Mucosa of stomach (tissue), 1 donor: ENCODE measurements around the gene HEATR5B.
"Not testable (repeated sequence)": the region's sequence is repeated elsewhere in the genome, so short reads cannot be mapped to it uniquely, and the experiment has no call there.

Experiments used
- H3K27me3 ChIP-seq: one replicate; pipeline ENCODE4 v1.7.0; 2013; ENCODE audit warnings: mild to moderate bottlenecking, low read length; ENCODE audit not compliant: control insufficient read depth, insufficient read depth
- H3K36me3 ChIP-seq: one replicate; pipeline ENCODE4 v1.7.0; 2013; ENCODE audit warnings: low read length; ENCODE audit not compliant: control insufficient read depth, insufficient read depth
- H3K4me1 ChIP-seq: one replicate; pipeline ENCODE4 v1.7.0; 2013; ENCODE audit warnings: mild to moderate bottlenecking, low read length; ENCODE audit not compliant: control insufficient read depth, insufficient read depth
- H3K4me3 ChIP-seq: one replicate; pipeline ENCODE4 v1.7.0; 2013; ENCODE audit warnings: low read length
- H3K9ac ChIP-seq: one replicate; pipeline ENCODE4 v1.7.0; 2013; ENCODE audit warnings: mild to moderate bottlenecking, low read length, moderate library complexity
- H3K9me3 ChIP-seq: one replicate; pipeline ENCODE4 v1.7.0; 2013; ENCODE audit warnings: mild to moderate bottlenecking, low read length, moderate library complexity; ENCODE audit not compliant: control insufficient read depth
- donor health status: Pancreatic carcinoma.

Gene HEATR5B

DNA sequence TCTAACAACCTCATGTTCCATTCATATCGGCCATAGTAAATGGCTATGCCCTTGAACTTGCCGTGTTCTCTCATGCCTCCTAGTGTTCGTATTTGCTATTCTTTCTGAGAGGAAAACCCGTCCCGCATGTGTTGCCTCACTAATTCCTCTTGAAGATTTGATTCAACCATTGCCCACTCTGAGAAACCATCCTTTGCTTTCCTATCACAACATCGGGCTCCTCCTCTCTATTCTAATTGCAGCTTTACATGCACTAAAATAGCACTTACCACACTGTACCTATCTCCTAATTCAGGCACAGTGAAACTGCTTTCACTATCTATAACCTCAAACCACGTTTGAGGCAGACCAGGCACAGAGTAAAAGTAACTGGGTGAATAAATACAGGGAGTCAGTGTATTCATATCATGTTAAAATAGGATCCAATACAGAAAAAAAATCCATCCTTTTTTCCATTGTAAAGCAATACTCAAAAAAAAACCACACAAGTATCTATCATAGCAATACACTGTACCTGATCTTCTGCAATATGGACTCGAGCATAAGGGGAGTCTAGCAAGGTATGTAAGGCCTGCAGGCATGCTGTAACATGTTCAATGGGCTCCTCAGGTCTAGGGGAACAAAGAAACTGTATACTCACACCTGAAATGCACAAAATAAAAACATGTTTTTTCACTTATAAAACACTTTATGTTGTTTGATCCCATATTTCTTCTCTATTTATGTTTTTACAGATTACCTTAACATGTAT, 78.9 kb downstream of the HEATR5B start:
- no peaks in the 10 kb centered on the region for H3K36me3 ChIP-seq
- H3K9me3 ChIP-seq = no peaks in the 10 kb centered on the region
- peaks cover 5% of the 10 kb centered on the region for H3K4me1 ChIP-seq
- no peaks in the 10 kb centered on the region for H3K27me3 ChIP-seq
- no peak overlapping the region for H3K9ac ChIP-seq
- H3K4me3 ChIP-seq = no peak overlapping the region

DNA sequence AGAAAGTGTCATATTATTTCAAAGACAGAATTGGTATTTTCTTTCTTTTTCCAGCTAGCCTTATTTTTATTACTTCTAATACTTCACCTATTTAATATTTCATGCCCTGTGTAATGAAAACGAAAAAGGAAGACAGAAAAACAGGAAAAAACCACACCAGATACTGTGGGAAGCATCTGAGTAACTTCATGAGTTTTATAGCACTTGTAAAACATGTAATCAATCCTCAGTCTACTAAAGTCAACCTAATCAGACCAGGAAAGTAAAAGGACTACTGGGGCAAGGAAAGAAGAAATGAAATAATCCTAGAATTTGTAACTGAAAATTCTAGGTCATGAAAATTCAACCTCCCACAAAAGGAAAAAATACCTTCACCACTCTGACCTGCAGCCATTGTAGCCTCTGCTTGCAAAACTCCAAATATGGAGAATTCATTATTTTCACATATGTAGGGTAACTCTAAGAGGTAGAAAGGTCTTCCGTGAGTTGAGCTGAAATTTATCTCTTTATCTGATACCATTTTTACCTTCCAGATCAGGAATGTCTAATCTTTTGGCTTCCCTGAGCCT, 83.1 kb downstream of the HEATR5B start:
- Histone ChIP-seq H3K36me3 (no peaks in the 10 kb centered on the region), H3K4me1 (peaks cover 5% of the 10 kb centered on the region), H3K9ac (no peak overlapping the region), H3K9me3 (no peaks in the 10 kb centered on the region), H3K4me3 (no peak overlapping the region), H3K27me3 (no peaks in the 10 kb centered on the region)

DNA sequence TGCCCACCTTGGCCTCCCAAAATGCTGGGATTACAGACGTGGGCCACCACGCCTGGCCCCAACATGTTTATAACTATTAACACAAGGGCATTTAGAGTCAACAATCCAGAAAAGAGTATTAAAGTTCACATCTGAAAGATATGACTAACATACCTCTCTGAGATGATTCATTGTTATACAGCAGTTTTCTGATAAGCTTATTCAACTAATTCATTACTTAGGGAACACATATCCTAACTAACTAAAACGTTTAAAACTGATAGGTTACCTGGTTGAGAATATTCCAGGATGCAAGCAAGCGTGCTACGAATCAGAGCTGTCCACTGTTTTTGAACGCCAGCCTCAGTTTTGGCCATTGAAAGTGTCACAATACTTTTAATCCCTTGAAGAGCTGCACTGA, 83.9 kb downstream of the HEATR5B start:
- peaks cover 5% of the 10 kb centered on the region for H3K4me1 ChIP-seq
- no peak overlapping the region for H3K9ac ChIP-seq
- H3K4me3 ChIP-seq = no peak overlapping the region
- H3K27me3 ChIP-seq = no peaks in the 10 kb centered on the region
- no peaks in the 10 kb centered on the region for H3K36me3 ChIP-seq
- no peaks in the 10 kb centered on the region for H3K9me3 ChIP-seq

DNA sequence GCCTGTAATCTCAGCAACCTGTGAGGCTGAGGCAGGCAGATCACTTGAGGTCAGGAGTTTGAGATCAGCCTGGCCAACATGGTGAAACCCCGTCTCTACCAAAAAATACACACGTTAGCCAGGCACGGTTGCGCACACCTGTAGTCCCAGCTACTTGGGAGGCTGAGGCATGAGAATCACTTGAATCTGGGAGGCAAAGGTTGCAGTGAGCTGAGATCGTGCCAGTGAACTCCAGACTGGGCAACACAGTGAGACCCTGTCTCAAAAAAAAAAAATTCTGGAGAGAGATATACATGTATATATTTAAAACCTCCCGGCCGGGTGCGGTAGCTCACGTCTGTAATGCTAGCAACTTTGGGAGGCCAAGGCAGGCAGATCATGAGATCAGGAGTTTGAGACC, 84.8 kb downstream of the HEATR5B start:
- H3K4me1 ChIP-seq, H3K36me3 ChIP-seq, H3K27me3 ChIP-seq, H3K4me3 ChIP-seq, H3K9me3 ChIP-seq, H3K9ac ChIP-seq: not testable (repeated sequence)

DNA sequence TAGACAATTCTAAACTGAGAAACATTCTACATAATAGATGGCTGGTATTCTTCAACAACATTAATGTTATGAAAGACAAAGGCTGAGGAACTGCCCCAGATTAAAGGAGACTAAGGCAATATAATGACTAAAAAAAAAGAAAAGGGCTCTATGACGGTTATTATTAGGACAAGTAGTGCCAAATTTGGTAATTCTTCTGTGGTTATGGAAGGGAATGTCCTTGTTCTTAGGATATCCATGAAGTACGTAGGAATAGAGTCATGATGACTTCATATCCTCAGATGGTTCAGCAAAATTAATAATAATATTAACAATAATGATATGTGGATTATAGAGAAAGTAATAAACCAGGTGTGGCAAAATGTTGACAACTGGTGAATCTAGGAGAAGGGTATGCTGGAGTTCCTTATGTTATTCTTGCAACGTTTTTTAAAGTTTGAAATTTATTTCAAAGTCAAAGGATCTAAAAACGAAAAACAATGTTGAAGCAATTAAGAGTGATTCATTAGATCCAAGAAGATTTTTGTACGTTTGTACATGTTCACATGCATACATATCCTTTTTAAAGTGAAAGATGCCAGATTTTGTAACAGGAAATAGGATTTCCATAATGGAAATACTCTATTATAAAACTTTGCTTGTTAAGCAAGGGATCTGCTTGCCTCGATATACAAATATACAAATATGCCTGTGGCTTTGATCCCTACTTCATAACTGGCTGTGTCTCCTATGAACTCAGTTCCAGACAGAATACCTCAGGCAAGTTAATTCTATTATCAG, 90.1 kb downstream of the HEATR5B start:
- Histone ChIP-seq H3K27me3 (no peaks in the 10 kb centered on the region), H3K4me3 (no peak overlapping the region), H3K36me3 (no peaks in the 10 kb centered on the region), H3K9ac (no peak overlapping the region), H3K4me1 (no peaks in the 10 kb centered on the region), H3K9me3 (no peaks in the 10 kb centered on the region)

DNA sequence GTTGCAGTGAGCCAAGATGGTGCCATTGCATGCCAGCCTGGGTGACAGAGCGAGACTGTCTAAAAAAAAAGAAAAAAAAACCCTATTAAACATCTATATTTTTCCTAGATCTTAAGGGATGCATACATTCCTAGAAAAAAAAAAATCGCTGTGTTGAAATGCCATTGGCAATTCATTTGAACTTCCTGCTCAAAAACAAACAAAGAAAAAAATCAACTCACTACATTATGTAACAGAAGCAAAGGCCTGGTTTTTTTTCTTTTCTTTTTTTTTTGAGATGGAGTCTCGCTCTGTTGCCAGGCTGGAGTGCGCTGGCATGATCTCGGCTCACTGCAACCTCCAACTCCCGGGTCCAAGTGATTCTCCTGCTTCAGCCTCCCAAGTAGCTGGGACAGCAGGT, 96.2 kb downstream of the HEATR5B start:
- Histone ChIP-seq H3K9ac (no peak overlapping the region), H3K9me3 (no peaks in the 10 kb centered on the region), H3K36me3 (no peaks in the 10 kb centered on the region), H3K4me3 (no peak overlapping the region), H3K27me3 (no peaks in the 10 kb centered on the region), H3K4me1 (peaks cover 5% of the 10 kb centered on the region)

DNA sequence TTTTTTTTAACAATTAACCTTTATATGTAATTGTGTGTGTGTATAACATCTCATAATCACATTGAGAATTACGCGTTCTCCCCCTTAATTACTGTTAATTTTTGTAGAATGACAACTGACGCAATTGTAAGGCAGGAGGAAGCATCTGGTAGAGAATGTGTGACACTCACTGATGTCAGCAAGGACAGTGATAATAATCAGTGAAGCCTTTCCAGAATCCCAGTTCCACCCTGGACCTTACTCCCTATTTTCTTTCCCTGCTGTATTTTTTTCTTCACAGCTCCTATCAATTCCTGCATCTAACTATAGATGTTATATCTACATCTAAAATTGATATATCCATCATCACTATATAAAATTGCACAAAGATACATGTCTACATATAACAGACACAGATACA, 101.7 kb downstream of the HEATR5B start:
- Histone ChIP-seq H3K4me3 (no peak overlapping the region), H3K9me3 (no peaks in the 10 kb centered on the region), H3K27me3 (no peaks in the 10 kb centered on the region), H3K4me1 (no peaks in the 10 kb centered on the region), H3K36me3 (no peaks in the 10 kb centered on the region), H3K9ac (no peak overlapping the region)

DNA sequence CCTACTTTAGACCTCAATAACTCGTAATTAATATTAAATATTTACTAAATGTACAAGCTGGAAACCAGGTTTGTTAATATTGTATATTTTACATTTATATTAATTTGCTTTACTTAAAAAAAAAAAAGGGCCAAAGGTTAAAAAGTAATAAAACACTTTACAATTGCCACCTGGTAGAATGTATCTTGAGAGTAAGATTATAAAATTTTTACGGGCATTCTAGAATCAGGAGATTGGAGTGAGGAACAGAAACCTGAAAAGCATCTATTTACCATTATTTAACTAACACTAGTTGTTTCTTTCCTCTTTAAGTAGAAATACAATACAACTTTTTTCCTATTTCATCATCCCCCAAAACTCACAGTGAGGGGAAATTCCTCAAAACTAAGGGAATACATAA, 102.3 kb downstream of the HEATR5B start:
- H3K9me3 ChIP-seq = no peaks in the 10 kb centered on the region
- no peaks in the 10 kb centered on the region for H3K36me3 ChIP-seq
- H3K9ac ChIP-seq = no peak overlapping the region
- H3K4me3 ChIP-seq = no peak overlapping the region
- H3K4me1 ChIP-seq = no peaks in the 10 kb centered on the region
- H3K27me3 ChIP-seq = no peaks in the 10 kb centered on the region

DNA sequence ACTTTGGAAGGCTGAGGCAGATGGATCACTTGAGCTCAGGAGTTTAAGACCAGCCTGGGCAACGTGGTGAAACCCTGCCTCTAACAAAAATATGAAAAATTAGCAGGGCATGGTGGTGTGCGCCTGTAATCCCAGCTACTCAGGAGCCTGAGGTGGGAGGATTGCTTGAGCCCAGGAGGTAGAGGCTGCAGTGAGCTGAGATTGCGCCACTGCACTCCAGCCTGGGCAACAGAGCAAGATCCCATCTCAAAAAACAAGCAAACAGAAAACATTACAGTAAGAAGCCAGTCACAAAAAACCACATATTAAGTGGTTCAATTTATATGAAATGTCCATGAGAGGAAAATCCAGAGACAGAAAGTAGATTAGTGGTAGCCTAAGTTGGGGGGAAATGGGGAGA, 105.2 kb downstream of the HEATR5B start:
- not testable (repeated sequence) for H3K27me3 ChIP-seq, H3K9me3 ChIP-seq, H3K4me1 ChIP-seq, H3K9ac ChIP-seq, H3K4me3 ChIP-seq, H3K36me3 ChIP-seq

DNA sequence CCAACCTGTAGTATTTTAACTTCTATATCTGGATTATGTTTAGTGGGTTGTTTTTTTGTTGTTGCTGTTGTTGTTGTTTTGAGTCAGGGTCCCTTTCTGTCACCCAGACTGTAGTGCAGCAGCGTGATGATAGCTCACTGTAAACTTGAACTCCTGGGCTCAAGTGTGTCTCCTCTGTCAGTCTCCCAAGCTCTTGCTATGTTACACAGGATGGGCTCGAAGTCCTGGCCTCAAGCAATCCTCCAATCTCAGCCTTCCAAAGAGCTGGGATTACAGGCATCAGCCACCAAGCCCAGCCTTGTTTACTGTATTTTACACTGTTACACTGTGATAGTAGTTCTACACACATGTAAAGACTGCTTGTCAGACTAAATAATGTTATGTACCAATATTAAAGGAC, 108.1 kb downstream of the HEATR5B start:
- H3K4me1 ChIP-seq = no peaks in the 10 kb centered on the region
- no peaks in the 10 kb centered on the region for H3K36me3 ChIP-seq

DNA sequence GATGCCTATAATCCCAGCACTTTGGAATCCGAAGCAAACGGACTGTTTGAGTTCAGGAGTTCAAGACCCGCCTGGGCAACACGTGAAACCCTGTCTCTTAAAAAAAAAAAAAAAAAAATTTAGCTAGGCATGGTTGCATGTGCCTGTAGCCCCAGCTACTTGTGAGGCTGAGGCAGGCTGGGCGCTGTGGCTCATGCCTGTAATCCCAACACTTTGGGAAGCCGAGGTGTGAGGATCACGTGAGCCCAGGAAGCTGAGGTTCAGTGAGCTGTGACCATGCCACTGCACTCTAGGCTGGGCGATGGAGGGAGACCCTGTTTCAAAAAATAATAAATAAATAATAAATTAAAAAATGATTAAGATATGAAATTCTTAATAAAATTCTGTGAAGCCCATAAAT, 108.9 kb downstream of the HEATR5B start:
- Histone ChIP-seq H3K4me1 (no peaks in the 10 kb centered on the region), H3K9me3 (no peaks in the 10 kb centered on the region), H3K36me3 (no peaks in the 10 kb centered on the region), H3K27me3 (no peaks in the 10 kb centered on the region), H3K4me3 (no peak overlapping the region), H3K9ac (no peak overlapping the region)

More for the DNA sequence above, 108.1 kb downstream of the HEATR5B start:
- no peak overlapping the region for H3K9ac ChIP-seq
- no peaks in the 10 kb centered on the region for H3K9me3 ChIP-seq
- no peak overlapping the region for H3K4me3 ChIP-seq
- no peaks in the 10 kb centered on the region for H3K27me3 ChIP-seq

DNA sequence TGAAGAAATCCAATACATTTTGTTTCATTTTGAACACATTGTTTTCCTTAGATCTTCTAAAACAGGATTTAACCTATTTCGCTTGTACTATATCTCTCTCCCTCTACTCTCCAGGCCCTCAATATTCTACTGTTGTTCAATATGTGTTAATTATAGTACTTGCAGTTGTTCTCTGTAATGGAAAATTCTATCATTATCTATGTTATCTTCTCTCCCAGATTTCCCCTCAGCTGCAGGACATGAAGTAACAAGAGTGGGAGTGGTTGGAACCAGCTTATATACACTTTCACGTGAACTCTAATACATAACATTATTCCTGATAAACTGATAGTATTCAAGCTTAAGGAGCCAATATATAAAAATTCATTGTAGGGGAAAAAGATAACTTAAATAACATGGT, 110.9 kb downstream of the HEATR5B start:
- Histone ChIP-seq H3K9me3 (no peaks in the 10 kb centered on the region), H3K4me3 (no peak overlapping the region), H3K9ac (no peak overlapping the region), H3K4me1 (no peaks in the 10 kb centered on the region), H3K36me3 (no peaks in the 10 kb centered on the region), H3K27me3 (no peaks in the 10 kb centered on the region)
